Occipital lobe (tissue), 2 donors: ENCODE results near the gene MTUS2. TPM values are rescaled to one million over a fixed set of nuclear protein-coding genes. Genes with fewer than 3 reads are reported as not detected.
"Not testable (repeated sequence)": the region's sequence is repeated elsewhere in the genome, so short reads cannot be mapped to it uniquely, and the experiment has no call there.

Experiments
- DNase-seq: peaks from one replicate; lab custom pipeline; 2025; lab: John Stamatoyannopoulos, UW
- total RNA-seq: library from RNA; depleted of rRNA; stranded (reverse); fragments of >200 nt; gene quantifications from one replicate; pipeline ENCODE4 v1.2.3, GENCODE V29; 2014

Gene MTUS2
- total RNA-seq, 1 donor from 2014 or later, result 3.6 TPM

DNA sequence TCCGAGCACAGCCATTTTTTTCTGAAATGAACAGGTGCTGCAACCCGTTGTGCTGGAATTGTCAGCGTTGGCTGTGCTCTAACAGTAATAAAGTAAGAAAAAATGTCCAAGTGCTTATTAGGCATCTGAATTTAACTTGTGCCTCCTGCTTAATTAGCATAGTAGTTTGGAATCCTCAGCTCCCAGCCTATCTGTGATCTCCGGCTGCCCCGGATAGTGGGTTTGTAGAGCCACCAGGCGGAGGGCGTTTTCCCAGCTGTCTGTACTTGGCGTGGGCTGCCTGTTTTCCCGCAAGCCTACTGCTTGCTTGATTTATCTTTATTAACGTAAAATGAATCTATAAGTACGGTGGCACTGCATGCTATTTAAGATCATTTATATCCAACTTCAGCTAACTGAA, 137.9 kb downstream of the MTUS2 start:
- DNase-seq, result no peak

DNA sequence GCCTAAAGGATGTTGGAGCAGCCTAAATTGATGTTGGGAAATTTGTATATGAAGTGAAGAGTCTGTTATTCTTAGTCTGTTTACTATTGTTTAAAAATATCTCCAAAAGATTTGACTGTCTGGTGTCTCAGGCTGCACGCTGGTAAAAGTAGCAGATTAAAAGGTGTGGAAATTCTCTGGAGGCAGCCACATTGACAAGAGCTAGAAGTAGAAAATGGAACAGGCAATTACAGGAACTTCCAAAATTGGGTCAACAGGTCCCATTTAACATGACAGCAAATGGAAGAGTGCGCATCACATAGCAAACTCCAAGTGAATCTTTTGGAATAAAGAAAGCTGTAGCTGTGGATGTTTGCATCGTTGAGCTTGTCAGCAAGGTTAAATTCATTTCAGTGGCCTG, 138.3 kb downstream of the MTUS2 start:
- DNase-seq, result no peak

DNA sequence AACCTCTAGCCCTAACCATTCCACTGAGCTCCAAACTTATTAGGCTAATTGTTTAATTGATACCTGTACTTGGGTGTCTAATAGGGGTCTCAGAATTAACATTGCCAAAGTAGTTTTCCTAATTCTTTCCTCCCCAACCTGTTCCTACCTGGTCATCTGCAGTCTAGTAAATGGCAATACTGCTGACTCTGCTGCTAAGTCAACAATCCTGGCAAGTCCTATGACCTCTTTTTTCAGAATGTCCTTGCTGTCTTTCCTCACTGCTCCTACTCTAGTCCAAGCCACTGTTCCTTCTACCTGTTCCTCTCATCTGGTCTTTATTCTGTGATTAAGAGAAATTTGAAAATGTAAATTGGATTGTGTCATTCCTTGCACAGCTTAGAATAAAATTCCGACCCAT, 143.9 kb downstream of the MTUS2 start:
- DNase-seq, result no peak

DNA sequence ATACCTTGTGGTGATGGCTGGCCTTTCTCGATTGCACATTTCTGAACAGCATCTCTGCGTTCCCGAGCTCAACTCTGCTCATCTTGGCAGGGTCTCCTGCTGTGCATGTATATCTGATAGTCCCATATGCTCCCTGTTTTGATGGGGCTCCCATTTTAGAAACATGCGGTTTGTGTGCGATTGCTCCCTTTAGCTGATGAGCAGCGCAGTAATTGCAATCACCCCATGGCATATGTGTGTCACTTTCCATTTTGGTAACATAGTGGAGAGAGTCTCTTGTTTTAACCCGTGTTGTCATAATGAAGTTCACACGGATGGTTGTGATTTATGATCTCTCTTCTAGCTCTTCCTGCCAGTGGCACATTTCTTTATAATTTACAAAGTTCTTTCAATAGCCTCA, 144.7 kb downstream of the MTUS2 start:
- no peak for DNase-seq

DNA sequence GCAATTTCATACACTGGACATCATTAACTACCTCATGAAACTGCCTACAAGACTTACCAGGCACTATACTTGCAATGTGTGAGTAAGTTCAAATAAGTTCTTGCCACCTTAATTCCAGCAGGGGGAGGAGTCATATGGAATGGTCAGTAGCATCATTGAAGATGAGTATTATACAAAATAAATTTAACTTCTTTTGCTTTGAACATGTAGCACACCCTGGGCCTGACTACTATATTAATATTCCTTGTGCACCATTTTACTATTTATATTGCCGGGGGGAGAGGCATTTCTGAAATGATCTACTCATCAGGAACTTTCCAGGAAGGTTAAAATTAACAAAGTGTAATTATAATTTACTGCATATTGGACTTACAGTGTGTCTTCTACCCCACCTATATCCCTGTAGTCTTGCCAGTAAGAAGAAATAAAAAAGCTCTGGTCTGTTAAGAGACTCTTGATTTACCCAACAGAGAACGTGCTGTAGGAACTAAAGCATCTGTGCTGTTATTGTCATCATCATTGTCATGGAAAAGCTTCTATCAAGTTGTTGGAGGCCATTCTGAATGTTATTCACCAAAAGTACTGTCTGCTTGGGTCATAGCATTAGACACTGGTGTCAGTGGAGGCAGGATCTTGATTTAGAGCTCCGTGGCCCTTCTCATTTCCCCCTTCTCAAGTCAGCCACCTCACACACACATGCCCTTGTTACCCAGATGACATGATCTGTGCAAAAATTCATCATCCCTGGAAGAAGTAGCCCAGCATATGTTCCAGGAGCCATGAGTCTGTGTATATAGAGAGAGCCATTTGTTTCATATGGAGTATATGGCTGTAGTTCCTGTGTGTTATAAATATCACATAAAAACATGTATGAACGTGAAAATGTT, 147.1 kb downstream of the MTUS2 start:
- no peak for DNase-seq

DNA sequence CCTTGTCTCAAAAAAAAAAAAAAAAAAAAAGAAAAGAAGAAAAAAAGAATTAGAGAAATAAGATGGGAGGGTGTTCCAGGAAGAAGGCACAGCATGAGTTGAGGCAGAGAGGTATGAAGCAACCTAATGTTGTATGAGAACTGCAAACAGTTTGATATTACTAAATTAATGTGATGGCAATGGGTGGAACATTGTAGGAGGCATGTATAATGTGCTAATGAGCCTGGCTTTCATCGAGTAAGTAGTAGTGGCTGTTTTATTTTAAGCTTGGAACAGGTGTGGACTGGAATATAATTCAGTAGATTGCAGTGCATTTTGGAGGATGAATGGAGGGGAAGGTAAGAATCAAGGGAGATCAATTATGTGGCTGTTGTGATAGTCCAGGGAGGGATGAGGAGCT, 156.1 kb downstream of the MTUS2 start:
- no peak for DNase-seq

DNA sequence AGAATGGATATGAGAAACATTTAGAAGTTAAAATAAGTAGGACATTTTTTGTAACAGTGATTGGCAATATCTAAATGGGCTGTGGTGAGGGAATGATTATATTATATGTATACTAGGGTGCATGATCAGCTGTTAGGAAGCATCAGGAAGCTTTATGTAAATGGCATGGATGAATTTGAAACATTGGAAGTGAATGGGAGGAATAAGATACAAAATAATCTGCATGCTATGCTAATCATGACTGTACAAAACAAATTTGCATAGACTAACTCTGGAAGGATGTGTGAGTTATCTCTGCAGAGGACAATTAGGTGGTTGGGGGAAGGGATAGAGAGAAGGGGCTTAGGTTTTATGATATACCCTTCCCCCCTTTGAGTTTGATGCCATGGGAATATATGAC, 156.5 kb downstream of the MTUS2 start:
- DNase-seq, result no peak

DNA sequence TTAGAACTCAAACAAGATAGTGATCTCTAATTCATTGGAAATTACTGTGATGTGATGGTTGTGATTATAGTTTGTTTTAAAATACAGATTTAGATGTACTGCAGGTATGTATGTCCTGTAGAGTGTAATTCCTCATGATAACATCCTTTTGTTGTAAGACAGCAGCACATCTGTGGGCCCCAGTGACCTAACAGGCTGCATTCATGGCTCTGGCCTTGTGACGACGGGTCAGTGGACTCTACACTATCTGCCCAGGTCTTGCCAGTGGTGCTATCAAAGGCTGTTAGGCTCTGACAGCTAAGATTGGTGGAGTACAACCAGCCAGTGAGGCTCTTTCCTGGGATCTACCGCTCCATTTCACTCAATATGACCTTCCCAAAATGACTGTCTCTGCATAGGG, 158.4 kb downstream of the MTUS2 start:
- DNase-seq, result no peak

DNA sequence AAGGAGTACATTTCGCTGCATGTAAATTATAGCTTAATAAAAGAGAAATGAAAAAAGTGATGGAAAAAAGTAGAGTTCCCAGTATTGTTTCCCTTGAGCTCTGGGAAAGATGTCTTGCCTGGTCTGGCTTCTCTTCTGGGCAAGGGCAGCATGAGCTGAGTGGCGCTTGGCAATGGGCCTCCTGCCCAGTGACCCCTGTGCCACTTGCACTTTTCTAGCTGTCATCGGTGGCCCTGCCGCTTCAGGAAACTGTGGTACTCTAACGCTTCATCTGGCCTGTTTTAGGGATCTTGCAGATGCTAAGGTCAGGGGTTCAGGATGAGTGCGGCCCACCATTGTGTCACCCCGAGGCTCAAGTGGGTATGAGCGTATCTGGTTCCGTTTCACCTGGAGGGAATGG, 161.4 kb downstream of the MTUS2 start:
- DNase-seq, result no peak

DNA sequence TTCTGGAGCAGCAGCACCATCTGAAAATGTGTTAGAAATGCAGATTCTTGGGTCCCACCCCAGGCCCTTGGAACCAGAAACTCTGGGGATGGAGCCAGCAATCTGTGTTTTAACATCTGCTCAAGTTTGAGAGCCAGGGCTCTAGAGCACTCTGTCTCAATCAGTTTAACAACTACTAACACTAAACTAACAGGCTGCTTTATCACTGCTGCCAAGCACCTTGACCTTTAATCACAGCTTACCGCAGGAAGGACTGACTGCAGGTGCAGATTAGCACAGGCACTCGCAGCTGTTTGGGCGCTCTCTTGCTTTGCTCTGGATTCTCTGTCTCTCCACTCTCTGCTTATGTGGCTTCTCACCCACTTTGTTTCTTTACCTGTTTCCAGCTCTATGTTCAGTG, 163.5 kb downstream of the MTUS2 start:
- no peak for DNase-seq

DNA sequence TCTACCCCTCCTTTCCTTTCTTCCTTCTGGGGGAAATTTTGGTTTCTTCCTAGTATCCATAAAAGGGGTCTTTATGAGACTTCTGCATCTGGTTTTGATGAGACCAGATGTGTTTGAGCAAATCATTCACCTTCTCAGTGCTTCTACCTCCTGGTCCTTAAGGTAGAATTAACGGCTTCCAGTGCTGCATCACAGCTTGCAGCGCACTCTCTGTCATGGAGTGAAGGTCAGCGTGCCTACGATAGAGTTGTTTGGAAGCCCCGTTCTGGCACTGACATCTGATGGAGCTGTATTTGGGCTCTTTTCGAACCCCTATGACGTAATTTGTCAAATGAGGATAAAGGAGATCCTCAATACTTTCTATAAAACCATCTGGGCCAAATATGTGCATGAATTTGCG, 164.2 kb downstream of the MTUS2 start:
- DNase-seq, result no peak

DNA sequence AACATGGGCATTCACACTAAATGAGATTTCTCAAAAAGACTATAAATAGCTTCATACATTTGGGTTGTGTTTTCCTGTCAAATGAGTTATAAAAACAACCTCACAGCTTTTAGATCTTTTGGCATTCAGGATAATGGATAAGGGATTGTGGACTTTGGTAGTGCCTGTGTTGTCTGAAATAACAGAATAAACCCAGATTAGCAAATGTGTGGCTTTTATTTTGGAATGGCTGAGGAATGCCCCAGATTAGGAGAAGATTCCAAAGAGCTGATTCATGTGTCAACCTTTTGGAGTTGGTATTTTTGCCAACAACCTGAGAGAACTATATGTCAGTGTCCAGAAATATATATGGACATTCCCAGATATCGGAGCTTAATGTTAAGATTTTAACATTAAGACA, 164.7 kb downstream of the MTUS2 start:
- DNase-seq, result no peak

DNA sequence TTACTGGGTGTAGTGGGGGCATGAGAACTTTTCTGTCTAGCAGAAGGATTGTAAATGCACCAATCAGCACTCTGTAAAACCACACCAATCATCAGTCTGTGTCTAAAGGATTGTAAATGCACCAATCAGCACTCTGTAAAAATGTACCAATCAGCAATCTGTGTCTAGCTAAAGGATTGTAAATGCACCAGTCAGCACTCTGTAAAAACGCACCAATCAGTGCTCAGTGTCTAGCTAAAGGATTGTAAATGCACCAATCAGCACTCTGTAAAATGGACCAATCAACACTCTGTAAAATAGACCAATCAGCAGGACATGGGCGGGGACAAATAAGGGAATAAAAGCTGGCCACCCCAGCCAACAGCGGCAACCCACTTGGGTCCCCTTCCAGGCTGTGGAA, 170.2 kb downstream of the MTUS2 start:
- DNase-seq, result not testable (repeated sequence)

DNA sequence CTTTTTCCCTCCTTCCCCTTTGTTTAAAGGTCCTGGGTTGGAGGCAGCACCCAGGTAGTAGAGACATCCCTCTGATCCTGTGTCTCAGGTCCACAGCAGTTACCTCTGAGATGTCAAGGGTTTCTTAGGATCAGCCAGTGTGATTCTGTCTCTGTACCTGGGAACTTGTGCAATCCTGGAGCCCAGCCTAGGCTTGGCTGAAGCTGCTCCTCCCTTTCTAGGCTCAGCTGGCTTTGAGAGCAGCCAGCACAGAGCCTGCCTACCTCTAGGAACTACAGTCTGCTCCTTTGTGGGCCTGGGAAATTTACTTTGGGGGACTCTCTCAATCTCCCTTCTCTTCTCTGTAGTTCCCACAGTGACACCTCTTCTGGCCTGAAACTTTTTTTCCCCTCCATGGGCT, 171.6 kb downstream of the MTUS2 start:
- no peak for DNase-seq

DNA sequence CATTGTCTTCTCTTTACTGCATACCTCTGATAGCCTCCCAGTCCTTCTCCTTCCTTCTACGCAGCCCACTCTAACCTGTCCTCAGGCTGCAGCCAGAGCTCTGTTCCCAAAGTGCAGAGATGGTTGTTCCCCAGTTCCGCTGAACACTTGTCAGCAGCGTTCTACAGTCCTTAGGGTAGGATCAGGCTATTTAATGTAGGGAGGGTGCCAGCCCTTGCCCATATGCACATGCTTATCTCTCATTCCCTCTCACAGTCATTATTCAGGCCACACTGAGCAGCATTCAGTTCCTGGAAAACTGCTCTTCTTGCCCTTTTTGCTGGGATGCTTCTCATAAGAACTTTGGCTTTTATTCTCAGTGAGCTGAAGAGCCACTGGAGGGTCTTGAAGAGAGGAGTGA, 180.7 kb downstream of the MTUS2 start:
- no peak for DNase-seq

DNA sequence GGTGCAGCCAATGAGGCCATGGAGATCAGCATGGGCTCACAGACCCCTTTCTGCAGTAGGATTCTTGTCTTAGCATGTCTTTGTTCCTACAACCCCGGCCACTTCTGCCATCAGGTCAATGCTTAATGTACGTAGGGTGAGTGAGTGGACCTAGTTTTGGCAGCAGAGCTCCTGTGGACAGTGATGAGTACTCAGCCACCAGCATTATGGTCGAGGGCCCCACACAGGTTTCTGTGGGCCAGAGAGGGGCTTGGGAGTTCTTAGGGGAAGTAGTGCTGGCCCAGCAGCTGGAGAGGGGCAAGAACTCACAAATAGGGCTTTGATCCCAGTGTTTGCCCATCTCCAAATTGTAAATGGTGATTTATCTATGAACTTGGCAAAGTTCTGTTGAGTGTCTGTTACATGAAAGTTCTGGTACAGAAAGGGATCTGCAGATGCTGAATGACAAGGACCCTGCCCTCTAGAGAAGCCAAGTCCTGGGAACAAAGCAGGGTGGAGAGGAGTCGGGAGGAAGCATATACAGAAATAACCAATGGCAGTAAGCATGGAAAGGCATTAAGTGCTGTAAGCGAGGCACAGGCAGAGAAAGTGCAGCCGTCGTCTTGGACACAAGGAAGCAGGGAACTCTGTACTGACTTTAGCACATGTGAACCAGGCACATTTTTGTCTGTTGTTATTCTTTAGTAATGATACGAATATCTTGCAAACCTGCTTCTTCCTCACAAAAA, 185.1 kb downstream of the MTUS2 start:
- DNase-seq, result no peak

DNA sequence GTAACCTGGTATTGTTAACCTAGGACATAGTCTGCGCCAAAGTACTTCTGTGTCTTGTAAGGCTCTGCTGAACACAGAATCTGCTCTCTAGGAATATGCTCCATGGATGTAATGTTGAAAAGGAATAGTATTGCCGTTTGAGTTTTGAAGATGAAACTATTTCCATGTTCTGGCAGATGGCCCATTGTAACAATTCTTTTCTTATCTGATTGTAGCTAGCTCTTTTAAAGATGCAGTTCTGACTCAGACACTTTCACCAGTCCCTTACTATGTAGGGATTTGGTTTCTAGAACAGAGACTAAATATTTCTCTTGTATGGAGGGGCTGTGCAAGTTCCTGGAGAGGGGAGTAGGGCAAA, 185.6 kb downstream of the MTUS2 start:
- no peak for DNase-seq

DNA sequence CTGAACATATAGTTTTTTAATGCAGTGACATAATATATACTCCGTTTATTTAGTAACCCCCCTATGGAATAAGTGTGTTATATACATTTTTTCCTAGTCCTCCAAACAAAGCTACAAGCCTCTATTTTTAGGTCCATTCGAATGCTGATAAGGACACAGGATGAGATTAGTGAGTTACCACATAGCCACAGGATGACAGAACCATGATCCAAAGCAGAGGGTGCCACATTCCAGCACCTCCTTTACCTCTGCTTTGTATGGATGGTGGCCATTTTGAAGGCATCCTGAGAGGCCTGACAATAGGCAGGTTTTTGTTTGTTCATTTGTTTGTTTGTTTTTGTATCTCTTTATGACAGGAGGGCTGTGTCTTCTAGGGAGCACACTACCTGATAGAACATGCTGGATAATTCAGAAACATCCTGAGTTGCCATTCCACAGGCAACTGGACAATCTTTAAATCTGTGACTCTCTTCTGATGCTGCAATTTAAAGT, 186.3 kb downstream of the MTUS2 start:
- no peak for DNase-seq

DNA sequence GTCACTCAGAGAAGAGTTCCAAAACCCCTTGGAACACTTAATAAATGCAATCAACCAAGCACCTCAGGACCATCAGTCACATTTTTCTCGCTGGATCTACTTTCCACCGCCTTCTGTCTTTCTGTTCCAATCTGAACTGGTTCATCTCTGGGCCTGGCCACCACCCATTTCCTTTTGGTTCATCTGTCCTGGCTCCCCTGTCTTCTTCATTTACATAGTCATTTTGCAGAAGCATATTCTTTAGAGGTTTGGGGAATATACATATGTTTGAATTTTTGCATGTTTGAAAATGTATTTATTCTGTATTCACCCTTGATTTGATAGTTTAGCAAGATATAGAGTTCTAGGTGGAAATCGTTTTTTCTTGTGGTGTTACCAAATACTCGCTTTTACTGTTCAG, 188.2 kb downstream of the MTUS2 start:
- DNase-seq, result no peak

DNA sequence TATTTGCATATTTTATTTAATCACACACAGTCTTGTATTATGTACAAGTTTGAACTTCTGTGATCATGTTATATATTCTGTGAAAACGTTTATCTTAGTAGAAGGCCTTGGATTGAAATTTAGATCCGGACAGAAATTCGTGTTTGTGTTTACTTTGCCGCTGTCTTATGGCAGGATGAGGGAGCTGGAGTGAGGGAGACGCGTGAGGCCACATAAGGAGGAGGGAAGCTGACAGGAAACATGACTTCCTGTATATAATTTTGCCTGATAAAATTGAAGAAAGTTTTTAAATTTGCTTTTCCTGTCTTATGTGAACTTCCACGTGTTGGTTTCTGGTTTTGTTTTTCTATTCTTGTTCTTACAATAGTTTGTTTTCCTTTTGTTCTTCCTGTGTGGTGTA, 200.2 kb downstream of the MTUS2 start:
- no peak for DNase-seq

DNA sequence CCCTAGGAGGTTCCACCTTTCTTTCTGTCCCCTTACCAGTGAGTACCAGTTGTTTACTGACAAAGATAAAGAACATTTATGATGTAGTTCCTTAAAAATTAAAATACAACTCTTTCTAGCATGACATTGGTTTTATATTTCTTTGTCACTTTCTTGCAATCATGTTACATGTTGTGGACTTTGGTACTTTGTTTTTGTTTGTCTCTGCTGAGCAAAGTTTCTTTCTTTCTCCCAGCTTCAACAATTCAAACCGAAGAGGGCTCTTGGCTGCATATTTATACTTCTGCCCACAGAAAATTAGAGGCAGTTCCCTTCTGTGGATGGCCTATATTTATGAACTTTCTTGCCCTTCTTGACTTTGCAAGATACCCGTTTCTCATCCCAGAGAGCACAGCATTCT, 201.2 kb downstream of the MTUS2 start:
- no peak for DNase-seq

DNA sequence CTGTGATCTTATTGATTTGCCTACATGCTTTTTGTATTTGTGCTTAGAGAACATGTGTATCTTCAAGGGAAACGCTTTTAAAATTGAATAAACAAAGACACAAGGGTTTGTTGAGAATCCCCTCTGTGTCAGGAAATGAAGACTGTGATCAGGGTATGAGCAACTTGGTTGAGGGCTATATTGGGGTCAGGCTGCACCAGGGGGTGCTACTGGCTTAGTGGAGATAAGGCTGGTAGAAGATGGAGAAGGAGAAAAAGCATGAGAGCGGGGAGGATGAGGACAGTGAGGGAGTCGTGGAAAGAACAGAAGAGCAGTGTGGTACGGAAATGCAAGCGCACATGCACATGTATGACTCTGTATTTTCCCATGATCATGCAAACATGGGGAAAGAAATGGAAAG, 201.6 kb downstream of the MTUS2 start:
- DNase-seq, result no peak

DNA sequence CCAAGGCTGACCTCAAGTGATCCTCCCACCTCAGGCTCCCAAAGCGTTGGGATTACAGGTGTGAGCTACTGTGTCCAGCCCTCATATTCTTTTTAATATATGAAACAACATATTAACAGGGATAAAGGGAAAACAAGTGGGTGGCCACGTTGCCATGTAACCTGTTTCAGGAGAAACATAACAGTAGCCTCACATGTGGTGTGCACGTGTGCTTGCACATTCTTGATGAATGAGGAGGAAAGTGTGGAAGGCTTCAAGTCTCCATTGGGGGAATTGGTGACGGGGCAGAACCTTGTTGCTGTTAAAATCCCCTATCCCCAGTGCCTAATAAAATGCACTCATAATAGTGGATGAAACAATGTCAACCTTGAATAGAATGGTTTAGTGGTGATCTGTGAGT, 202.3 kb downstream of the MTUS2 start:
- no peak for DNase-seq
